ENCODE data around the gene CMTM8. TPM values are rescaled to one million over a fixed set of nuclear protein-coding genes. Genes with fewer than 3 reads are reported as not detected.

The CMTM8 gene
- total and polyA plus RNA-seq, 2 of the 8 experiments (the other 6 are each of a cell fraction or from before 2014, with no cell fraction given): 10.5 to 22.4 TPM

DNA sequence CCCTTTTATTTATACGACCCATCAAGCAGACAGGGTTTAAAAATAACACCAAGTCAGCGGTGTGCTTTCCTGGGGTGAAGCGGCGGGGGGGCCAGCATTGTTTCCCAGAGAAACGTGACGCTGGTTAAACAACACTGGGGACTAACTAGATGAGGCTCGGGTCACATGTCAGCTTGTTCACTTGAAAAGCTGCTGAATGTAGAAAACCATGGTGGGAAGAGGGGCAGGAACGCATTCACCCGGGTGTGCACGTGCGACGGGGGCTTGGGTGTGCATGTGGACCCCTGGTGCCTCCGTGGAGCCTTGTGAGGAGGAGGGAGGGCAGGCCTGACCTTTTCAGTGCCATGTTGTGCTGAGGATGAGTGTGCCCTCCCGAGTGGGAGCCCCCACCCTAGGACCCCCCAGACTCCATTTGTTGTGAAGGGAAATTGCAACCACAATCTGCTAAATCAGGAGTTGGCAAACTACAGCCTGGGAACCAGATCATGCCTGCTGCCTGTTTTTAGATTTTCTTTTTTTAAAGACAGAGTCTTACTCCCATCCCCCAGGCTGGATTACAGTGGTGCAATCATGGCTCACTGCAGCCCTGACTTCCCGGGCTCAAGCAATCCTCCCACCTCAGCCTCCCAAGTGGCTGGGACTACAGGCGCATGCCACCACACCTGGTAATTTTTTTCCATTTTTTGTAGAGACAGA is 82.8 kb downstream of the CMTM8 start (continued):
- TF ChIP-seq CBX8 (IDR thresholded peaks at IDR 0.05; ENCODE audit: borderline replicate concordance, low read depth, low read length) (no peak), JUND (IDR thresholded peaks at IDR 0.05; ENCODE audit: low read length) (no peak), SIN3A (conservative IDR thresholded peaks at IDR 0.05 in 1 of 2, IDR thresholded peaks at IDR 0.05 in 1 of 2; ENCODE audit: low read depth in 1 of 2, low read length in 2 of 2) (no peak), RAD21 (IDR thresholded peaks at IDR 0.05 in 1 of 2, conservative IDR thresholded peaks at IDR 0.05 in 1 of 2; ENCODE audit: low read depth in 2 of 2, low read length in 2 of 2) (no peak), TAF7 (optimal IDR thresholded peaks at IDR 0.05; ENCODE audit: borderline replicate concordance, low read depth, low read length) (no peak), NANOG (IDR thresholded peaks at IDR 0.05; ENCODE audit: insufficient read depth, low read depth, low read length, poor library complexity, severe bottlenecking) (no peak), CBX5 (IDR thresholded peaks at IDR 0.05; ENCODE audit: low read depth, low read length) (no peak), CEBPB (IDR thresholded peaks at IDR 0.05; ENCODE audit: low read depth, low read length) (no peak), EZH2 (IDR thresholded peaks at IDR 0.05; ENCODE audit: low read depth, low read length, severe bottlenecking) (no peak), RNF2 (IDR thresholded peaks at IDR 0.05; ENCODE audit: borderline replicate concordance, low read depth, low read length, missing control alignments, poor library complexity, severe bottlenecking) (no peak), RBBP5 (IDR thresholded peaks at IDR 0.05; ENCODE audit: borderline replicate concordance, low read depth, low read length) (peak; percentile 89; the same call in 1 of the 2 replicates), SP2 (IDR thresholded peaks at IDR 0.05; ENCODE audit: low read length) (no peak), POLR2A (IDR thresholded peaks at IDR 0.05; ENCODE audit: control extremely low read depth in 1 of 2, low read depth in 2 of 2, low read length in 2 of 2) (no peak)
- TF ChIP-seq, protein P1, sequence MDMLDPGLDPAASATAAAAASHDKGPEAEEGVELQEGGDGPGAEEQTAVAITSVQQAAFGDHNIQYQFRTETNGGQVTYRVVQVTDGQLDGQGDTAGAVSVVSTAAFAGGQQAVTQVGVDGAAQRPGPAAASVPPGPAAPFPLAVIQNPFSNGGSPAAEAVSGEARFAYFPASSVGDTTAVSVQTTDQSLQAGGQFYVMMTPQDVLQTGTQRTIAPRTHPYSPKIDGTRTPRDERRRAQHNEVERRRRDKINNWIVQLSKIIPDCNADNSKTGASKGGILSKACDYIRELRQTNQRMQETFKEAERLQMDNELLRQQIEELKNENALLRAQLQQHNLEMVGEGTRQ (IDR thresholded peaks at IDR 0.05; ENCODE audit: low read length): peak; percentile 67
